Medulla oblongata (tissue), 1 donor: ENCODE data around the gene C10orf95.

Source experiments
- DNase-seq: peaks from one replicate; pipeline ENCODE4 v3.0.0-alpha.2; 2015; ENCODE audit errors: extremely low spot score

Gene C10orf95

DNA sequence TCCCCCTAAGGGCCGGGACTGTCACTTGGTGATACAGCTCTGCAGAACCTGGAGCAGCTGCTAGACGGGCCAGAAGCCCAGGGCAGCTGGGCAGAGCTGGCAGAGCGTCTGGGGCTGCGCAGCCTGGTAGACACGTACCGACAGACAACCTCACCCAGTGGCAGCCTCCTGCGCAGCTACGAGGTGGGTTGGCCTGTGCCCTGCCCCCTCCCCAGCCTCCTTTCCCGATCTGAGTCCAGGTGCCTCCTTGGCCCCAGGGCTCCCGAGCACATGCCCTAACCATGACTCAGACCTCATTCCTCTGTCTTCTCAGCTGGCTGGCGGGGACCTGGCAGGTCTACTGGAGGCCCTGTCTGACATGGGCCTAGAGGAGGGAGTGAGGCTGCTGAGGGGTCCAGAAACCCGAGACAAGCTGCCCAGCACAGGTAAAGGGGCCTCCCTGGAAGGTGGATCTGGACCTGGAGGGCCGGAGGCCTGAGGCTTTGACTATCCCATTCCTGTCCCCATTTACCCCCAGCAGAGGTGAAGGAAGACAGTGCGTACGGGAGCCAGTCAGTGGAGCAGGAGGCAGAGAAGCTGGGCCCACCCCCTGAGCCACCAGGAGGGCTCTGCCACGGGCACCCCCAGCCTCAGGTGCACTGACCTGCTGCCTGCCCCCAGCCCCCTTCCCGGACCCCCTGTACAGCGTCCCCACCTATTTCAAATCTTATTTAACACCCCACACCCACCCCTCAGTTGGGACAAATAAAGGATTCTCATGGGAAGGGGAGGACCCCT, 49.4 kb downstream of the C10orf95 start:
- no peak for DNase-seq

DNA sequence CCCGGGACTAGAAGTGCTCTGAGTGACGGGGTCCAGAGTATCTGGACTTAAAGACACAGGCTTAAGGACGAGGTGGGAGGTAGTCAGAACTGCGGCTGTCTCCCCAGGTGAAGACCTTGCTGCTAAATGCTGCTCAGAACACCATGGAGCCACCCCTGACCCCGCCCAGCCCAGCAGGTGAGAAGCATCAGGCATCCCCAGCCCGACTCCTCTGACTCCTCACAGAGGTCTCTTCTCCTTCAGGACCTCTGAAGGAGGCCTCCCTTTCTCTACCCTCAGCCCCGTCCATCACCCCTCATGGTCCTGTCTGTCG, 50.0 kb downstream of the C10orf95 start:
- DNase-seq = no peak

DNA sequence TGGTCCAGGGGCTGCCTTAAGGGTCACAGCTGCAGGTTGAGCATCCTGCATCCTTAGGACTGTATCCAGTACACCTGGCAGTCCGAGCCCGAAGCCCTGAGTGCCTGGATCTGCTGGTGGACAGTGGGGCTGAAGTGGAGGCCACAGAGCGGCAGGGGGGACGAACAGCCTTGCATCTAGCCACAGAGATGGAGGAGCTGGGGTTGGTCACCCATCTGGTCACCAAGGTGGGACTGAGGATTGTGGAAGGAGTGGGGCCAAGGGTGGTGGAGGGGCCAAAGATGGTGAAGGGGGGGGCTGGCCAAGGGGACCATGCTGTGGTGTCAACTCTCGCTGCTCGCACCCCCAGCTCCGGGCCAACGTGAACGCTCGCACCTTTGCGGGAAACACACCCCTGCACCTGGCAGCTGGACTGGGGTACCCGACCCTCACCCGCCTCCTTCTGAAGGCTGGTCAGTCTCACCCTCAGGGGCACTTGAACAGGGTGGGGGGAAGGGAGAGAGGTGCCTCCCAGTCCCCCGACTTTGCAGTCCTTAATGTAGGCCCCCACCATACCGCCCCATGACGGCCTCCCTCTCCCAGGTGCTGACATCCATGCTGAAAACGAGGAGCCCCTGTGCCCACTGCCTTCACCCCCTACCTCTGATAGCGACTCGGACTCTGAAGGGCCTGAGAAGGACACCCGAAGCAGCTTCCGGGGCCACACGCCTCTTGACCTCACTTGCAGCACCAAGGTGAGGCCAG, 50.6 kb downstream of the C10orf95 start:
- no peak for DNase-seq

DNA sequence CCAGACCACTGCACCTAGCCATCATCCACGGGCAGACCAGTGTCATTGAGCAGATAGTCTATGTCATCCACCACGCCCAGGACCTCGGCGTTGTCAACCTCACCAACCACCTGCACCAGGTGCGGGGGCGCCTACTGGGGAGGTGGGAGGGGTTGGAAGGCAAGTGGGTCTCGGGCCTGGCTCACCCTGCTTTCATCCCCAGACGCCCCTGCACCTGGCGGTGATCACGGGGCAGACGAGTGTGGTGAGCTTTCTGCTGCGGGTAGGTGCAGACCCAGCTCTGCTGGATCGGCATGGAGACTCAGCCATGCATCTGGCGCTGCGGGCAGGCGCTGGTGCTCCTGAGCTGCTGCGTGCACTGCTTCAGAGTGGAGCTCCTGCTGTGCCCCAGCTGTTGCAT, 51.3 kb downstream of the C10orf95 start:
- DNase-seq = no peak
